ENCODE data around the gene METTL8.

GRCh38 chr2:171441470-171441869, 7.7 kb upstream of the METTL8 start:
- no peak for TF ChIP-seq JUNB (IDR thresholded peaks at IDR 0.05; ENCODE audit: unreplicated experiment)
- TF ChIP-seq CTCF (conservative IDR thresholded peaks at IDR 0.05; ENCODE audit: low read depth in 2 of 2) = no peak
- TF ChIP-seq POLR2AphosphoS5 (IDR thresholded peaks at IDR 0.05; ENCODE audit: low read depth) = no peak
- TF ChIP-seq EZH2 (IDR thresholded peaks at IDR 0.05; ENCODE audit: low read depth, unreplicated experiment) = no peak
- TF ChIP-seq ZNF331 (CRISPR knock-in tag; IDR thresholded peaks at IDR 0.05; ENCODE audit: low read depth) = no peak
- TF ChIP-seq EZH2phosphoT487 (IDR thresholded peaks at IDR 0.05; ENCODE audit: unreplicated experiment) = no peak
- no peak for TF ChIP-seq ZNF114 (CRISPR knock-in tag; IDR thresholded peaks at IDR 0.05)
- TF ChIP-seq STAT1 (IDR thresholded peaks at IDR 0.05; ENCODE audit: unreplicated experiment) = no peak
- no peak for TF ChIP-seq CREB1 (CRISPR knock-in tag; IDR thresholded peaks at IDR 0.05; ENCODE audit: low read depth)
